ENCODE data around the gene HOXC6. TPM values are rescaled to one million over a fixed set of nuclear protein-coding genes. Genes with fewer than 3 reads are reported as not detected.

HOXC6 gene
- total and polyA plus RNA-seq, 2 experiments from 2014 or later, result not detected

DNA sequence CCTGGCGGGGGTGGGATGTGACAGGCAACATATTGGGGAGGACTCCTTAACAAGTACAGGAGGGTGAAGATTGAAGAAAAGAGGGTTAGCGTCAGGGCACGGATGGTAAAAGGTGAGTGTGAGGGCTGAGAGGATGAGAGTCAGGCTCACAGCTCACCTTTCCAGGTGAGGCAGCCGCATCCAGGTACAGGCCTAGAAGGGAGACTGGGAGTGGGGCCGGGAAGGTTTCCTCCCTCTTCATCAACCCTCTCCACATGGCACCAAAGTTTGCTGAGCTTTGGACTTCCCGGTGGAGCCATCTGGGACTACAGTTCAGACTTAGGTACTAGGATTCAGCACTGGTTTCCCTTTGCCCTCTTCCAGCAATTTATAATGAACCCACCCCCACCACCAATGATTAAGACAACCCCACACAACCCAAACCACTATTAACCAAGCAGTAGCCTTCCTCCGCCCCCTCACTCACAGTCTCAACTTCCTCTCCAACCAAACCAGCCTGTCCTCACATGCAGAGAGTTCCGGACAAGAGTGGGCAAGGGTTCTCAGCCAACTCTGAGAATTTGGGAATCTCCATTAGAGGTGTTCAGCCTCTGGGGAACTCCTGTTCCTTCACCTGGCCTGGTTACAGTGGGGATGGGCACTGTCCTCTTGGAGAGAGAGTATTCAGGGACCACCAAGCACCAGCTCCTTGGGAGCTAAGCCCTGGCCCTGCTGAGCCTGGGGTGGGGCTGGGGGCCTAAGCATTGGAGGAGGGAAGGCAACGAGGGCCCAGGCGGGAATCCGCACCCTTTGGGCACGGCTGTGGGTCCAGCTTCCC is 23.0 kb downstream of the HOXC6 start:
- Mint-ChIP-seq H3K4me1 (peaks cover 43% of the 10 kb centered on the region), H3K4me3 (no peak overlapping the region), H3K36me3 (ENCODE audit: low read depth) (no peaks in the 10 kb centered on the region), H3K27me3 (ENCODE audit: insufficient read depth, low read depth, poor library complexity) (peaks cover 99% of the 10 kb centered on the region), H3K9me3 (no peaks in the 10 kb centered on the region; the same call in 2 of the 3 replicates), H3K27ac (no peak overlapping the region)
- Histone ChIP-seq H3K9me2 (ENCODE audit: insufficient read depth) (no peaks in the 10 kb centered on the region), H3K4me3 (no peak overlapping the region), H3K27me3 (ENCODE audit: insufficient read depth) (peaks cover 100% of the 10 kb centered on the region), H3F3A (replicated peaks; ENCODE audit: low read depth) (peaks cover 55% of the 10 kb centered on the region), H3K79me2 (replicated peaks; ENCODE audit: insufficient read depth) (no peaks in the 10 kb centered on the region), H3K36me3 (ENCODE audit: insufficient read depth) (peaks cover 3% of the 10 kb centered on the region; the same call in 1 of the 2 replicates), H4K20me1 (replicated peaks; ENCODE audit: insufficient read depth) (peaks cover 52% of the 10 kb centered on the region), H2AFZ (no peak overlapping the region), H3K27ac (ENCODE audit: low read depth) (no peak overlapping the region), H3K4me2 (peak overlapping the region; percentile 82), H3K4me1 (ENCODE audit: insufficient read depth) (peaks cover 82% of the 10 kb centered on the region)
- TF ChIP-seq STAT1 (IDR thresholded peaks at IDR 0.05; ENCODE audit: unreplicated experiment) (no peak), EZH2 (IDR thresholded peaks at IDR 0.05; ENCODE audit: low read depth, unreplicated experiment) (peak; percentile 75)
- TF ChIP-seq, protein P1, sequence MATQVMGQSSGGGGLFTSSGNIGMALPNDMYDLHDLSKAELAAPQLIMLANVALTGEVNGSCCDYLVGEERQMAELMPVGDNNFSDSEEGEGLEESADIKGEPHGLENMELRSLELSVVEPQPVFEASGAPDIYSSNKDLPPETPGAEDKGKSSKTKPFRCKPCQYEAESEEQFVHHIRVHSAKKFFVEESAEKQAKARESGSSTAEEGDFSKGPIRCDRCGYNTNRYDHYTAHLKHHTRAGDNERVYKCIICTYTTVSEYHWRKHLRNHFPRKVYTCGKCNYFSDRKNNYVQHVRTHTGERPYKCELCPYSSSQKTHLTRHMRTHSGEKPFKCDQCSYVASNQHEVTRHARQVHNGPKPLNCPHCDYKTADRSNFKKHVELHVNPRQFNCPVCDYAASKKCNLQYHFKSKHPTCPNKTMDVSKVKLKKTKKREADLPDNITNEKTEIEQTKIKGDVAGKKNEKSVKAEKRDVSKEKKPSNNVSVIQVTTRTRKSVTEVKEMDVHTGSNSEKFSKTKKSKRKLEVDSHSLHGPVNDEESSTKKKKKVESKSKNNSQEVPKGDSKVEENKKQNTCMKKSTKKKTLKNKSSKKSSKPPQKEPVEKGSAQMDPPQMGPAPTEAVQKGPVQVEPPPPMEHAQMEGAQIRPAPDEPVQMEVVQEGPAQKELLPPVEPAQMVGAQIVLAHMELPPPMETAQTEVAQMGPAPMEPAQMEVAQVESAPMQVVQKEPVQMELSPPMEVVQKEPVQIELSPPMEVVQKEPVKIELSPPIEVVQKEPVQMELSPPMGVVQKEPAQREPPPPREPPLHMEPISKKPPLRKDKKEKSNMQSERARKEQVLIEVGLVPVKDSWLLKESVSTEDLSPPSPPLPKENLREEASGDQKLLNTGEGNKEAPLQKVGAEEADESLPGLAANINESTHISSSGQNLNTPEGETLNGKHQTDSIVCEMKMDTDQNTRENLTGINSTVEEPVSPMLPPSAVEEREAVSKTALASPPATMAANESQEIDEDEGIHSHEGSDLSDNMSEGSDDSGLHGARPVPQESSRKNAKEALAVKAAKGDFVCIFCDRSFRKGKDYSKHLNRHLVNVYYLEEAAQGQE (IDR thresholded peaks at IDR 0.05; ENCODE audit: unreplicated experiment), result no peak
- TF ChIP-seq, protein P2, sequence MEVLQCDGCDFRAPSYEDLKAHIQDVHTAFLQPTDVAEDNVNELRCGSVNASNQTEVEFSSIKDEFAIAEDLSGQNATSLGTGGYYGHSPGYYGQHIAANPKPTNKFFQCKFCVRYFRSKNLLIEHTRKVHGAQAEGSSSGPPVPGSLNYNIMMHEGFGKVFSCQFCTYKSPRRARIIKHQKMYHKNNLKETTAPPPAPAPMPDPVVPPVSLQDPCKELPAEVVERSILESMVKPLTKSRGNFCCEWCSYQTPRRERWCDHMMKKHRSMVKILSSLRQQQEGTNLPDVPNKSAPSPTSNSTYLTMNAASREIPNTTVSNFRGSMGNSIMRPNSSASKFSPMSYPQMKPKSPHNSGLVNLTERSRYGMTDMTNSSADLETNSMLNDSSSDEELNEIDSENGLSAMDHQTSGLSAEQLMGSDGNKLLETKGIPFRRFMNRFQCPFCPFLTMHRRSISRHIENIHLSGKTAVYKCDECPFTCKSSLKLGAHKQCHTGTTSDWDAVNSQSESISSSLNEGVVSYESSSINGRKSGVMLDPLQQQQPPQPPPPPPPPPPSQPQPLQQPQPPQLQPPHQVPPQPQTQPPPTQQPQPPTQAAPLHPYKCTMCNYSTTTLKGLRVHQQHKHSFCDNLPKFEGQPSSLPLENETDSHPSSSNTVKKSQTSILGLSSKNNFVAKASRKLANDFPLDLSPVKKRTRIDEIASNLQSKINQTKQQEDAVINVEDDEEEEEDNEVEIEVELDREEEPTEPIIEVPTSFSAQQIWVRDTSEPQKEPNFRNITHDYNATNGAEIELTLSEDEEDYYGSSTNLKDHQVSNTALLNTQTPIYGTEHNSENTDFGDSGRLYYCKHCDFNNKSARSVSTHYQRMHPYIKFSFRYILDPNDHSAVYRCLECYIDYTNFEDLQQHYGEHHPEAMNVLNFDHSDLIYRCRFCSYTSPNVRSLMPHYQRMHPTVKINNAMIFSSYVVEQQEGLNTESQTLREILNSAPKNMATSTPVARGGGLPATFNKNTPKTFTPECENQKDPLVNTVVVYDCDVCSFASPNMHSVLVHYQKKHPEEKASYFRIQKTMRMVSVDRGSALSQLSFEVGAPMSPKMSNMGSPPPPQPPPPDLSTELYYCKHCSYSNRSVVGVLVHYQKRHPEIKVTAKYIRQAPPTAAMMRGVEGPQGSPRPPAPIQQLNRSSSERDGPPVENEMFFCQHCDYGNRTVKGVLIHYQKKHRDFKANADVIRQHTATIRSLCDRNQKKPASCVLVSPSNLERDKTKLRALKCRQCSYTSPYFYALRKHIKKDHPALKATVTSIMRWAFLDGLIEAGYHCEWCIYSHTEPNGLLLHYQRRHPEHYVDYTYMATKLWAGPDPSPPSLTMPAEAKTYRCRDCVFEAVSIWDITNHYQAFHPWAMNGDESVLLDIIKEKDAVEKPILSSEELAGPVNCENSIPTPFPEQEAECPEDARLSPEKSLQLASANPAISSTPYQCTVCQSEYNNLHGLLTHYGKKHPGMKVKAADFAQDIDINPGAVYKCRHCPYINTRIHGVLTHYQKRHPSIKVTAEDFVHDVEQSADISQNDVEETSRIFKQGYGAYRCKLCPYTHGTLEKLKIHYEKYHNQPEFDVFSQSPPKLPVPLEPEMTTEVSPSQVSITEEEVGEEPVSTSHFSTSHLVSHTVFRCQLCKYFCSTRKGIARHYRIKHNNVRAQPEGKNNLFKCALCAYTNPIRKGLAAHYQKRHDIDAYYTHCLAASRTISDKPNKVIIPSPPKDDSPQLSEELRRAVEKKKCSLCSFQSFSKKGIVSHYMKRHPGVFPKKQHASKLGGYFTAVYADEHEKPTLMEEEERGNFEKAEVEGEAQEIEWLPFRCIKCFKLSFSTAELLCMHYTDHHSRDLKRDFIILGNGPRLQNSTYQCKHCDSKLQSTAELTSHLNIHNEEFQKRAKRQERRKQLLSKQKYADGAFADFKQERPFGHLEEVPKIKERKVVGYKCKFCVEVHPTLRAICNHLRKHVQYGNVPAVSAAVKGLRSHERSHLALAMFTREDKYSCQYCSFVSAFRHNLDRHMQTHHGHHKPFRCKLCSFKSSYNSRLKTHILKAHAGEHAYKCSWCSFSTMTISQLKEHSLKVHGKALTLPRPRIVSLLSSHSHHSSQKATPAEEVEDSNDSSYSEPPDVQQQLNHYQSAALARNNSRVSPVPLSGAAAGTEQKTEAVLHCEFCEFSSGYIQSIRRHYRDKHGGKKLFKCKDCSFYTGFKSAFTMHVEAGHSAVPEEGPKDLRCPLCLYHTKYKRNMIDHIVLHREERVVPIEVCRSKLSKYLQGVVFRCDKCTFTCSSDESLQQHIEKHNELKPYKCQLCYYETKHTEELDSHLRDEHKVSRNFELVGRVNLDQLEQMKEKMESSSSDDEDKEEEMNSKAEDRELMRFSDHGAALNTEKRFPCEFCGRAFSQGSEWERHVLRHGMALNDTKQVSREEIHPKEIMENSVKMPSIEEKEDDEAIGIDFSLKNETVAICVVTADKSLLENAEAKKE (CRISPR knock-in tag; IDR thresholded peaks at IDR 0.05), result no peak
- no peak for DNase-seq (ENCODE audit: low spot score)
- ATAC-seq, result peak; percentile 8

Data from GM23338 (cell line).